WERI-Rb-1 (cell line): Measurements from ENCODE around the gene NPLOC4.

Source experiments
- DNase-seq: peaks from one replicate; pipeline ENCODE4 v3.0.0-alpha.2; 2020
- H3K27ac ChIP-seq: fragments of 250-450 bp; sonication (Bioruptor Pico); 2 replicates; pipeline ENCODE4 v1.5.1; 2020; ENCODE audit warnings: mild to moderate bottlenecking, moderate library complexity
- H3K27me3 ChIP-seq: fragments of 250-450 bp; sonication (Bioruptor Pico); 2 replicates; pipeline ENCODE4 v1.5.1; 2021; ENCODE audit warnings: mild to moderate bottlenecking, low read depth, moderate library complexity; ENCODE audit not compliant: insufficient read depth, severe bottlenecking
- H3K36me3 ChIP-seq: fragments of 250-450 bp; sonication (Bioruptor Pico); 2 replicates; pipeline ENCODE4 v1.5.1; 2020; ENCODE audit warnings: mild to moderate bottlenecking, moderate library complexity
- H3K4me3 ChIP-seq: 2 replicates; pipeline ENCODE4 v1.5.1; 2011; ENCODE audit warnings: low read depth, mild to moderate bottlenecking, control low read depth, low read length
- H3K9me3 ChIP-seq: fragments of 250-450 bp; sonication (Bioruptor Pico); 2 replicates; pipeline ENCODE4 v1.5.1; 2021; ENCODE audit warnings: mild to moderate bottlenecking, moderate library complexity; ENCODE audit not compliant: severe bottlenecking
- CTCF ChIP-seq: IDR thresholded peaks from 2 replicates; pipeline ENCODE4 v1.5.1; 2011; ENCODE audit warnings: low read depth, mild to moderate bottlenecking, control low read depth, inconsistent platforms, low read length

The NPLOC4 gene

GRCh38 chr17:81514739-81515529 lies 122.0 kb downstream of the NPLOC4 start:
- Histone ChIP-seq H3K4me3 (peak overlapping the region; percentile 83), H3K27ac (peak overlapping the region; percentile 95), H3K36me3 (peaks cover 24% of the 10 kb centered on the region), H3K9me3 (no peaks in the 10 kb centered on the region), H3K27me3 (no peaks in the 10 kb centered on the region)
- TF ChIP-seq CTCF = no peak
- DNase-seq = peak; percentile 78

GRCh38 chr17:81514489-81514738 lies 122.5 kb downstream of the NPLOC4 start:
- Histone ChIP-seq H3K4me3 (peak overlapping the region; percentile 83), H3K27ac (peak overlapping the region; percentile 95), H3K9me3 (no peaks in the 10 kb centered on the region), H3K27me3 (no peaks in the 10 kb centered on the region), H3K36me3 (peaks cover 29% of the 10 kb centered on the region)
- TF ChIP-seq CTCF = no peak
- DNase-seq = no peak

- peak; percentile 82 for DNase-seq
- H3K4me3 ChIP-seq = peak overlapping the region; percentile 83
- no peaks in the 10 kb centered on the region for H3K27me3 ChIP-seq
- peaks cover 34% of the 10 kb centered on the region for H3K36me3 ChIP-seq
- TF ChIP-seq CTCF = no peak
- H3K27ac ChIP-seq = peak overlapping the region; percentile 95
- no peaks in the 10 kb centered on the region for H3K9me3 ChIP-seq
Measured at GRCh38 chr17:81513753-81514488, 123.0 kb downstream of the NPLOC4 start.

- peak overlapping the region; percentile 83 for H3K4me3 ChIP-seq
- TF ChIP-seq CTCF = no peak
- H3K27ac ChIP-seq = peak overlapping the region; percentile 95
- DNase-seq = peak; percentile 86
- H3K36me3 ChIP-seq = peaks cover 40% of the 10 kb centered on the region
- no peaks in the 10 kb centered on the region for H3K27me3 ChIP-seq
- no peaks in the 10 kb centered on the region for H3K9me3 ChIP-seq
Measured at GRCh38 chr17:81513372-81513752, 123.5 kb downstream of the NPLOC4 start.

- Histone ChIP-seq H3K4me3 (peak within 1 kb of the TSS; percentile 83), H3K27me3 (no peaks in the 10 kb centered on the region), H3K9me3 (peaks cover 2% of the 10 kb centered on the region), H3K36me3 (peaks cover 44% of the 10 kb centered on the region), H3K27ac (peak within 1 kb of the TSS; percentile 95)
- no peak for TF ChIP-seq CTCF
- peak; percentile 97 for DNase-seq
Measured at GRCh38 chr17:81512562-81513371, 124.1 kb downstream of the NPLOC4 start, which contains the start of gene ACTG1. Gene ACTG1, minus strand, starts transcription at chr17:81512799. Its CDS starts 445 bp downstream, at chr17:81512354.
